D721Med (cell line): ENCODE measurements around the gene MRPS34.

Experiments
- DNase-seq: peaks from one replicate; pipeline ENCODE4 v3.0.0; 2011; ENCODE audit warnings: low spot score; ENCODE audit not compliant: insufficient read length
- FAIRE-seq: peaks from 2 replicates; lab custom pipeline; 2011; peaks lifted over from hg19 to GRCh38; lab: Jason Lieb, UNC
- TF ChIP-seq, protein P1 (sequence below): IDR thresholded peaks from 2 replicates; pipeline ENCODE4 v1.5.1; 2012; ENCODE audit warnings: mild to moderate bottlenecking, control low read depth; ENCODE audit not compliant: insufficient read depth; ENCODE audit errors: missing control alignments

Gene MRPS34

GRCh38 chr16:1762879-1763520 is 9.9 kb downstream of the MRPS34 start:
- TF ChIP-seq, protein P1, sequence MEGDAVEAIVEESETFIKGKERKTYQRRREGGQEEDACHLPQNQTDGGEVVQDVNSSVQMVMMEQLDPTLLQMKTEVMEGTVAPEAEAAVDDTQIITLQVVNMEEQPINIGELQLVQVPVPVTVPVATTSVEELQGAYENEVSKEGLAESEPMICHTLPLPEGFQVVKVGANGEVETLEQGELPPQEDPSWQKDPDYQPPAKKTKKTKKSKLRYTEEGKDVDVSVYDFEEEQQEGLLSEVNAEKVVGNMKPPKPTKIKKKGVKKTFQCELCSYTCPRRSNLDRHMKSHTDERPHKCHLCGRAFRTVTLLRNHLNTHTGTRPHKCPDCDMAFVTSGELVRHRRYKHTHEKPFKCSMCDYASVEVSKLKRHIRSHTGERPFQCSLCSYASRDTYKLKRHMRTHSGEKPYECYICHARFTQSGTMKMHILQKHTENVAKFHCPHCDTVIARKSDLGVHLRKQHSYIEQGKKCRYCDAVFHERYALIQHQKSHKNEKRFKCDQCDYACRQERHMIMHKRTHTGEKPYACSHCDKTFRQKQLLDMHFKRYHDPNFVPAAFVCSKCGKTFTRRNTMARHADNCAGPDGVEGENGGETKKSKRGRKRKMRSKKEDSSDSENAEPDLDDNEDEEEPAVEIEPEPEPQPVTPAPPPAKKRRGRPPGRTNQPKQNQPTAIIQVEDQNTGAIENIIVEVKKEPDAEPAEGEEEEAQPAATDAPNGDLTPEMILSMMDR, result no peak
- DNase-seq, result no peak
- FAIRE-seq, result no peak

DNA sequence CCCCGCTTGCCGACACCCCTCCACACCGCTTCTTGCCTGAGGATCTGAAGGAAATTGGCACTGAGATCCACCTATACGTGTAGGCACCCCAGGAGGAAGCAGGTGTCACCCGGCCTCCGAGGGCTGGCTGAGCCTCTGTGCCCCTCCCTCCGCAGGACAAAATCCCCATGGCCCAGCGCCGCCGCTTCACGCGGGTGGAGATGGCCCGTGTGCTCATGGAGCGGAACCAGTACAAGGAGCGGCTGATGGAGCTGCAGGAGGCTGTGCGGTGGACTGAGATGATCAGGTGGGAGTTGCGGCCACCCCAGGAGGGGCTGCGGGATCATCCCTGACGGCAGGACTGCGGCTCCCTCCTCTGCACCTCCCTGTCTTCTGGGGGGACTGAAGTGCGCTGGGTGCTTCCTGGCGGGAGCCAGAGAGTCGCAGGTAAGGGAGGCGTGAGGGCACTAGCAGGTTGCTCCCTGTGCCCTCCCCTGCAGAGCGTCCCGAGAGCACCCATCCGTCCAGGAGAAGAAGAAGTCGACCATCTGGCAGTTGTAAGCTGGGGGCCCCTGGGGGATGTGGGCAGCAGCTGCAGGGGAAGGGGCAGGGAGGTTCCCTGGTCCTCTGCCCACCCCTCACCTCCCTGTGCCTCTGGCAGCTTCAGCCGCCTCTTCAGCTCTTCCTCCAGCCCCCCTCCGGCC is 10.6 kb downstream of the MRPS34 start:
- no peak for DNase-seq
- TF ChIP-seq, protein P1, result no peak
- no peak for FAIRE-seq

DNA sequence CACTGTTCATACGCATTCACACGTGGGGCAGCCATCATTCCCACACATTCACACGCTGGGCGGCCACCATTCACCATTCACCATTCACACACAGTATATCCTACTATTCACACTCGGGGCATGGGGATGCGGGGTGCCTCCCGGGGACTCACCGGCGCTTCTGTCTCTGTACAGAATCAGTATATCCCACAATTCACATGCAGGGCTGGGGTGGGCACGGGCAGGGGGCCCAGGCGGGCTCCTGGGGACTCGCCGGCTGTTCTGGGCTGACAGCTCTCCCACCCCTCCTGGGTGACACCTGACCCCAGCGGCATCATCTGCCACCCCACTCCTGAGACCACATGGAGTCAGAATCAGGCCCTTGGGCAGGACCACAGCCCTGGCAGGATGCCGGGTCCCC is 11.2 kb downstream of the MRPS34 start:
- DNase-seq (no peak), FAIRE-seq (no peak)
- TF ChIP-seq, protein P1, result no peak

GRCh38 chr16:1760911-1761310 is 12.0 kb downstream of the MRPS34 start:
- TF ChIP-seq, protein P1, result no peak
- no peak for FAIRE-seq
- DNase-seq, result no peak

DNA sequence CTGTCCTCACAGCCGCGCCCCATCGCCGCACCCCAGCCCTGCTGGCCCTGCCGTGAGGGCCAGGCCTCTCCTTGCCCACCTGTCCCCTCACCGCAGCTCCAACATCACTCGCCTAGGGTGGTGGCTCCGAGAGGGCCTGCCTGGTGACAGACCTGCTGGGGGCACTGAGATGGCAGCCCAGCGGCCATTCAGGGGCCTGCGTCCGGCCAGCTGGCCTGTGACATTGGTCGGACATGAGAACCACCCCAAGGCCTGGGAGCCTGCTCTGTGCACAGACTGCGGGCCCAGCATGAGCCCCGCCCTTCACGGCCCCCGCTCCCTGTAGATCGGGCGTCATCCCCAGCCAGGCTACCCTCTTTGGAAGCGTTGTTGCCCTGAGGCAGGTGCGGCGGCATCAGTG is 13.4 kb downstream of the MRPS34 start:
- TF ChIP-seq, protein P1, result no peak
- no peak for FAIRE-seq
- DNase-seq, result no peak

DNA sequence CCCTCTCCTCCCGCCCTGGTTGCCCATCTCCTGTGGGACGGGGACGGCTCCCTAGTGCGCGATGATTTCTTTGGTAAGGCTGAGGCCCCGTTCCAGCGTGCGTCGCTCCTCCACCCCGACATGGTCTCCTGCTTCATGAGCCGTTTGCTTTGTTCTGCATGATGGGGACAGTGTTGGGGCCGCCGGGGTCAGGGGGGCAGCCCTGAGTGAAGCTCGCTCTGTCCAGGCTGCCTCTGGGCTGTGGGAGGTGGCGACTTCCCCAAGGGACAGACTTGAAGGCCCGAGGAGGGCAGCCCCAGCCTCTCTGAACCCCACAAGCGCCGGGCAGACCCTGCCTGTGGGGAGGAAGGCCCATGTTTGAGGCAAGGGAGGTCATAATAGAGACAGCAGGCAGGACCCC is 14.0 kb downstream of the MRPS34 start:
- DNase-seq (no peak), FAIRE-seq (no peak)
- TF ChIP-seq, protein P1, result no peak
